Heart left ventricle (tissue), 13 donors: Measurements from ENCODE around the gene C1QTNF12.

Experiments used
- POLR2A ChIP-seq, 2 donors: fragments of 450-650 bp; IDR thresholded peaks; one replicate each; pipeline ENCODE4 v1.6.1; 2017; ENCODE audit warnings: antibody characterized with exemption in 2 of 2, mild to moderate bottlenecking in 2 of 2, moderate library complexity in 2 of 2
- TF ChIP-seq, protein P1 (sequence below), 12 donors: fragments of 200-600 bp; sonication (generic) in 4 of 12; IDR thresholded peaks; one replicate each; pipeline versions ENCODE4 v1.5.0 to v1.8.0; 2018 to 2022; ENCODE audit warnings: antibody characterized with exemption in 12 of 12, mild to moderate bottlenecking in 5 of 12
- donor health status: ischemic (EF 13 %, LVEDD 7.1; RV severe dilation, severe dysfunction).
- donor health status: DM: no; HTN: yes; CAD: no.
- donor health status: DM: no; HTN: no; CAD: no.
- donor health status: ischemic (EF 25% LVEDD 6.9; RV normal size, moderate dysfunction).
- donor health status: ischemic (EF 25% LVEDD 5.7; RV mildly dilated, moderate dysfunction).
- donor health status: ischemic (EF 35%, LVEDD 5.7; RV mildly dilated, moderate dysfunction).
- donor health status: nonischemic (EF 11% LVEDD 7.7; RV severe dilation, severe dysfunction).
- donor health status: DM: yes; HTN: yes; CAD: no.
- donor health status: PGD.
- donor health status: ischemic (EF 29% LVEDD 5.4; RV normal size, mild dysfunction).
- donor health status: nonischemic (EF 23%, LVEDD 6.1; RV moderate dilation, normal function).

DNA sequence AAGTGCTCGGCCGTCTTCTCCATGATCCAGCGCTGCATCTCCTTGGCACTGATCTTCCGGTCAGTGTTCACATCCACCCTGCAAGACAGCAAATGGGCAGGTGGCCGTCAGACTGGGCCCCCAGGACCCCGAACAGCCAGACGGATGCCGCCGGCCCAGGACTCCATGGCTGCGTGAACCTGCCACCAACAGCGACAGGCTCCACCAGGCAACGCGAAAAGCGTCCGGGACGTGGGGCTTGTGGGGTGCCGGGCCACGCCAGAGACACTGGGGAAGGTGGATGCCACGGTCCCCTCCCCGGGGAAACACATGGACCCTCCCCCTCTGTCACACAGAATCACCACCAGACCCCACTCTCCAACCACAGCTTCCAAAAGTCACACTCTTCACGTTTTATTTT lies 22.6 kb downstream of the C1QTNF12 start:
- TF ChIP-seq POLR2A (IDR thresholded peaks at IDR 0.05) = no peak
- TF ChIP-seq, protein P1, sequence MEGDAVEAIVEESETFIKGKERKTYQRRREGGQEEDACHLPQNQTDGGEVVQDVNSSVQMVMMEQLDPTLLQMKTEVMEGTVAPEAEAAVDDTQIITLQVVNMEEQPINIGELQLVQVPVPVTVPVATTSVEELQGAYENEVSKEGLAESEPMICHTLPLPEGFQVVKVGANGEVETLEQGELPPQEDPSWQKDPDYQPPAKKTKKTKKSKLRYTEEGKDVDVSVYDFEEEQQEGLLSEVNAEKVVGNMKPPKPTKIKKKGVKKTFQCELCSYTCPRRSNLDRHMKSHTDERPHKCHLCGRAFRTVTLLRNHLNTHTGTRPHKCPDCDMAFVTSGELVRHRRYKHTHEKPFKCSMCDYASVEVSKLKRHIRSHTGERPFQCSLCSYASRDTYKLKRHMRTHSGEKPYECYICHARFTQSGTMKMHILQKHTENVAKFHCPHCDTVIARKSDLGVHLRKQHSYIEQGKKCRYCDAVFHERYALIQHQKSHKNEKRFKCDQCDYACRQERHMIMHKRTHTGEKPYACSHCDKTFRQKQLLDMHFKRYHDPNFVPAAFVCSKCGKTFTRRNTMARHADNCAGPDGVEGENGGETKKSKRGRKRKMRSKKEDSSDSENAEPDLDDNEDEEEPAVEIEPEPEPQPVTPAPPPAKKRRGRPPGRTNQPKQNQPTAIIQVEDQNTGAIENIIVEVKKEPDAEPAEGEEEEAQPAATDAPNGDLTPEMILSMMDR (IDR thresholded peaks at IDR 0.05) = no peak
